ENCODE data around the gene ARHGAP11A.

ARHGAP11A gene

GRCh38 chr15:32657198-32657883 lies 42.0 kb downstream of the ARHGAP11A start:
- no peak for DNase-seq (ENCODE audit: low read depth)

- DNase-seq (ENCODE audit: low read depth): no peak
Observed at GRCh38 chr15:32657941-32658340, 42.6 kb downstream of the ARHGAP11A start.

- no peak for DNase-seq (ENCODE audit: low read depth)
Observed at GRCh38 chr15:32659340-32660155, 44.2 kb downstream of the ARHGAP11A start.

GRCh38 chr15:32663671-32664070 lies 48.4 kb downstream of the ARHGAP11A start:
- DNase-seq (ENCODE audit: low read depth): no peak

- DNase-seq (ENCODE audit: low read depth): no peak
Observed at GRCh38 chr15:32664796-32665195, 49.5 kb downstream of the ARHGAP11A start.

GRCh38 chr15:32667321-32667720 lies 52.0 kb downstream of the ARHGAP11A start:
- DNase-seq (ENCODE audit: low read depth): no peak

- no peak for DNase-seq (ENCODE audit: low read depth)
Observed at GRCh38 chr15:32668942-32669341, 53.6 kb downstream of the ARHGAP11A start.

- DNase-seq (ENCODE audit: low read depth): no peak
Observed at GRCh38 chr15:32669896-32670611, 54.8 kb downstream of the ARHGAP11A start.

- no peak for DNase-seq (ENCODE audit: low read depth)
Observed at GRCh38 chr15:32670623-32671022, 55.3 kb downstream of the ARHGAP11A start.

GRCh38 chr15:32671339-32672325 lies 56.3 kb downstream of the ARHGAP11A start:
- DNase-seq (ENCODE audit: low read depth): no peak

- DNase-seq (ENCODE audit: low read depth): no peak
Observed at GRCh38 chr15:32674681-32675080, 59.4 kb downstream of the ARHGAP11A start.

- DNase-seq (ENCODE audit: low read depth): no peak
Observed at GRCh38 chr15:32675466-32675865, 60.2 kb downstream of the ARHGAP11A start.

- DNase-seq (ENCODE audit: low read depth): no peak
Observed at GRCh38 chr15:32676169-32676568, 60.9 kb downstream of the ARHGAP11A start.

- no peak for DNase-seq (ENCODE audit: low read depth)
Observed at GRCh38 chr15:32677238-32677750, 62.0 kb downstream of the ARHGAP11A start.

- no peak for DNase-seq (ENCODE audit: low read depth)
Observed at GRCh38 chr15:32679298-32679690, 64.0 kb downstream of the ARHGAP11A start.

- DNase-seq (ENCODE audit: low read depth): no peak
Observed at GRCh38 chr15:32682569-32682968, 67.3 kb downstream of the ARHGAP11A start.

GRCh38 chr15:32682977-32683630 lies 67.8 kb downstream of the ARHGAP11A start:
- DNase-seq (ENCODE audit: low read depth): no peak

GRCh38 chr15:32683906-32684584 lies 68.7 kb downstream of the ARHGAP11A start:
- DNase-seq (ENCODE audit: low read depth): no peak

- no peak for DNase-seq (ENCODE audit: low read depth)
Observed at GRCh38 chr15:32685576-32685975, 70.3 kb downstream of the ARHGAP11A start.

- DNase-seq (ENCODE audit: low read depth): no peak
Observed at GRCh38 chr15:32687556-32687955, 72.3 kb downstream of the ARHGAP11A start.
